GM19395 (cell line): ENCODE results near the gene PDILT.

ENCODE experiments used
- ATAC-seq: cut with Tn5 transposase; IDR thresholded peaks from one replicate; pipeline ENCODE4 v1.9.1; 2021; ENCODE audit warnings: mild to moderate bottlenecking, moderate library complexity; ENCODE audit not compliant: unreplicated experiment

Gene PDILT

GRCh38 chr16:20372701-20373100 is 31.8 kb downstream of the PDILT start:
- no peak for ATAC-seq

- no peak for ATAC-seq
These were observed 35.0 kb downstream of the PDILT start for GRCh38 chr16:20369452-20370054.

GRCh38 chr16:20364051-20364450 is 40.5 kb downstream of the PDILT start:
- ATAC-seq: no peak

GRCh38 chr16:20363191-20363590 is 41.3 kb downstream of the PDILT start:
- no peak for ATAC-seq

GRCh38 chr16:20359997-20360396 is 44.5 kb downstream of the PDILT start:
- no peak for ATAC-seq

GRCh38 chr16:20355114-20355782 is 49.3 kb downstream of the PDILT start:
- ATAC-seq: no peak

- ATAC-seq: no peak
These were observed 51.2 kb downstream of the PDILT start for GRCh38 chr16:20353379-20353778.

- ATAC-seq: no peak
These were observed 51.9 kb downstream of the PDILT start, which contains the start of gene UMOD for GRCh38 chr16:20352615-20353014. Gene UMOD, minus strand, starts transcription at chr16:20352715. Its CDS starts 1,978 bp downstream, at chr16:20350737.

GRCh38 chr16:20349615-20350014 is 54.9 kb downstream of the PDILT start:
- ATAC-seq: no peak

GRCh38 chr16:20348365-20349185 is 56.0 kb downstream of the PDILT start:
- ATAC-seq: no peak

- ATAC-seq: no peak
These were observed 56.7 kb downstream of the PDILT start for GRCh38 chr16:20347666-20348364.

GRCh38 chr16:20344611-20345010 is 59.9 kb downstream of the PDILT start:
- no peak for ATAC-seq

GRCh38 chr16:20339744-20340143 is 64.8 kb downstream of the PDILT start:
- no peak for ATAC-seq

- ATAC-seq: no peak
These were observed 67.6 kb downstream of the PDILT start for GRCh38 chr16:20336955-20337354.

GRCh38 chr16:20334396-20334795 is 70.1 kb downstream of the PDILT start:
- no peak for ATAC-seq

GRCh38 chr16:20333120-20333519 is 71.4 kb downstream of the PDILT start:
- ATAC-seq: no peak

GRCh38 chr16:20332411-20332810 is 72.1 kb downstream of the PDILT start:
- no peak for ATAC-seq

GRCh38 chr16:20331635-20332034 is 72.9 kb downstream of the PDILT start:
- ATAC-seq: no peak

- ATAC-seq: no peak
These were observed 75.0 kb downstream of the PDILT start for GRCh38 chr16:20329392-20330138.

GRCh38 chr16:20327444-20328041 is 77.0 kb downstream of the PDILT start, which contains the start of gene GP2:
Gene GP2, minus strand, starts transcription at chr16:20327513. Its CDS starts 1,082 bp downstream, at chr16:20326431.
- no peak for ATAC-seq
